ENCODE measurements around the gene HTRA3.

The HTRA3 gene

DNA sequence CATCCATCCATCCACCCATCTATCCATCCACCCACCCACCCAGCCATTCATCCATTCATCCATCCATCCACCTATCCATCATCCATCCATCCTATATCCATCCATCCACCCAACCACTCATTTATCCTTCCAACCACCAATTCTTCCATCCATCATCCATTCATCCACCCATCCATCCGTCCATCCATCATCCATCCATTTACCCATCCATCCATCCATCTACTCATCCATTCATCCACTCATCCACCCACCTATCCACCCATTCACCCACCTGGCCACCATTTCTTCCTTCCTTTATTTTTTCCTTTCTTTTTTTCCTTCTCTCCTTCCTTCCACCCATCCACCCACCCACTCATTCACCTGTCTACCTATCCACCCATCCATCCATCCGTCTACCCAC lies 25.2 kb downstream of the HTRA3 start:
- TF ChIP-seq, protein P1, sequence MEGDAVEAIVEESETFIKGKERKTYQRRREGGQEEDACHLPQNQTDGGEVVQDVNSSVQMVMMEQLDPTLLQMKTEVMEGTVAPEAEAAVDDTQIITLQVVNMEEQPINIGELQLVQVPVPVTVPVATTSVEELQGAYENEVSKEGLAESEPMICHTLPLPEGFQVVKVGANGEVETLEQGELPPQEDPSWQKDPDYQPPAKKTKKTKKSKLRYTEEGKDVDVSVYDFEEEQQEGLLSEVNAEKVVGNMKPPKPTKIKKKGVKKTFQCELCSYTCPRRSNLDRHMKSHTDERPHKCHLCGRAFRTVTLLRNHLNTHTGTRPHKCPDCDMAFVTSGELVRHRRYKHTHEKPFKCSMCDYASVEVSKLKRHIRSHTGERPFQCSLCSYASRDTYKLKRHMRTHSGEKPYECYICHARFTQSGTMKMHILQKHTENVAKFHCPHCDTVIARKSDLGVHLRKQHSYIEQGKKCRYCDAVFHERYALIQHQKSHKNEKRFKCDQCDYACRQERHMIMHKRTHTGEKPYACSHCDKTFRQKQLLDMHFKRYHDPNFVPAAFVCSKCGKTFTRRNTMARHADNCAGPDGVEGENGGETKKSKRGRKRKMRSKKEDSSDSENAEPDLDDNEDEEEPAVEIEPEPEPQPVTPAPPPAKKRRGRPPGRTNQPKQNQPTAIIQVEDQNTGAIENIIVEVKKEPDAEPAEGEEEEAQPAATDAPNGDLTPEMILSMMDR (IDR thresholded peaks at IDR 0.05), result no peak
- H3K4me1 ChIP-seq, result no peaks in the 10 kb centered on the region
- intact Hi-C loops (cut with DNase I; ENCODE audit: low total_unique reads), result no loop called here
- no peak overlapping the region for H3K27ac ChIP-seq
- DNase-seq, result no peak
- no peak overlapping the region for H3K4me3 ChIP-seq
- no peaks in the 10 kb centered on the region for H3K9me3 ChIP-seq
- no peaks in the 10 kb centered on the region for H3K27me3 ChIP-seq
- H3K36me3 ChIP-seq, result no peaks in the 10 kb centered on the region

DNA sequence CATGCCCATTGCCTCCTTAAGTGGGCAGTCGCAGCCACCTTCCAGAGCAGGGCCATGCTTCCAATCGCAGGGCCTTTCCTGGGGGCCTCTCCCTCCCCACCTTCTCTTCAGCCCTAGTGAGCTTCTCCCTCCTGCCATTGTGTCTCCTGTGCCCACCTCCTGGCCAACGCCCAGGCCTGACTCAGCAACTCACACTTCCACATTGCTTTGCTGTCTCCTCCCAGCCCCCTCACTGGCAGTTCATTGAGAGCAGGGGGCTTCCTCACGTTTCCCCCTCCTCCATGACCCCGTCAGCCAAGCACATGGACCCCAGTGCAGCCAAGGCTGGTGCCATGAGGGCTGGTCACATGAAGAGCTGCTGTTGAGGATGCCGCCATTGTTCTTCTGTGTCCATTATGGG lies 25.9 kb downstream of the HTRA3 start:
- Histone ChIP-seq H3K36me3 (no peaks in the 10 kb centered on the region), H3K27me3 (no peaks in the 10 kb centered on the region), H3K27ac (no peak overlapping the region), H3K4me1 (no peaks in the 10 kb centered on the region), H3K9me3 (no peaks in the 10 kb centered on the region), H3K4me3 (no peak overlapping the region)
- TF ChIP-seq, protein P1 (IDR thresholded peaks at IDR 0.05), result no peak
- peak; percentile 8 to 62 for DNase-seq
- intact Hi-C loops (cut with DNase I; ENCODE audit: low total_unique reads), result no loop called here

DNA sequence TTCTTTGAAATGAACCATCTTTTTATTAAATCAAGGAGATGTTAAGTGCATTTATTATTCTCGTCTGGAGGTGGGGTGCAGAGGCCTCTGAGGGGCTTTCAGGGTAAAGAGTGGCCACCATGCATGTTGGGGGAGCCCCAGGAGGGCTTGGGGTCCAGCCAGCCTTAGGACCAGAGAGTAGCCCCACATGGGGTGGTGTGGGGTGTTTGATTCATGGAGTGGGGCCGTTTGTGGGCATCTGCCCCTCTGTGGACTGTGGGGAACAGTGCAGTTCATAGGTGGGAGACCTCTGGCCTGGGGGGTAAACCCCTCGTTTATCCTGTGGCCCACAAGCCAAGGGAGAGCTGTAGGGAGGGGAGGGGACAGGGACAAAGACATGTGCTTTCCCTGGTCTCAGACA lies 26.9 kb downstream of the HTRA3 start:
- TF ChIP-seq, protein P1 (IDR thresholded peaks at IDR 0.05), result no peak
- Histone ChIP-seq H3K36me3 (no peaks in the 10 kb centered on the region), H3K27me3 (no peaks in the 10 kb centered on the region), H3K4me3 (no peak overlapping the region), H3K4me1 (no peaks in the 10 kb centered on the region), H3K27ac (no peak overlapping the region), H3K9me3 (no peaks in the 10 kb centered on the region)
- peak; percentile 6 to 14 for DNase-seq
- intact Hi-C loops (cut with DNase I; ENCODE audit: low total_unique reads), result no loop called here

DNA sequence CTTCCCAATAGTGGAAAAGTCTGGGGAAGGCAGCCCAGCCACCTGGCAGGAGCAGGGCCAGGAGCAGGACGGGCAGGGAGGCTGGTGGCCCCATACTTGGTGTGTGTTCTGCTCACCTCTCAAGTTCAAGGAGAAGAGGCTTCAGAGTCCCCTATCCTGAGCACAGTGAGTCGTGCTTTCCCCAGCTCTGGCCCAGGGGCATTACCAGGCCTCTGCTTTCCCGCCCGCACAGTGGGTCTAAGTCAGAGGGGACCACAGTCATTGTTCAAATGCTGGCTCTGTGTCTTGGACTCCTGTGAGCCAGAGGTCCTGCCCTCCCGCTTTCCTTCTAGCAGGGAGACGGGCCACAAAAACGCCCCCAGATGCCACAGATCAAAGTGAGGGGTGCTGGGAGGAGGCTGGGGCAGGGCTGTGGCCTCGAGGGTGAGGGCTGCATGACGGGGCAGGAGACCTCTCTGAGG lies 27.6 kb downstream of the HTRA3 start:
- peak in 1 of 2 donors; percentile 12 for DNase-seq
- Histone ChIP-seq H3K4me1 (no peaks in the 10 kb centered on the region), H3K9me3 (no peaks in the 10 kb centered on the region), H3K27ac (no peak overlapping the region), H3K4me3 (no peak overlapping the region), H3K27me3 (no peaks in the 10 kb centered on the region), H3K36me3 (no peaks in the 10 kb centered on the region)
- intact Hi-C loops (cut with DNase I; ENCODE audit: low total_unique reads), result no loop called here
- TF ChIP-seq, protein P1 (IDR thresholded peaks at IDR 0.05), result no peak

DNA sequence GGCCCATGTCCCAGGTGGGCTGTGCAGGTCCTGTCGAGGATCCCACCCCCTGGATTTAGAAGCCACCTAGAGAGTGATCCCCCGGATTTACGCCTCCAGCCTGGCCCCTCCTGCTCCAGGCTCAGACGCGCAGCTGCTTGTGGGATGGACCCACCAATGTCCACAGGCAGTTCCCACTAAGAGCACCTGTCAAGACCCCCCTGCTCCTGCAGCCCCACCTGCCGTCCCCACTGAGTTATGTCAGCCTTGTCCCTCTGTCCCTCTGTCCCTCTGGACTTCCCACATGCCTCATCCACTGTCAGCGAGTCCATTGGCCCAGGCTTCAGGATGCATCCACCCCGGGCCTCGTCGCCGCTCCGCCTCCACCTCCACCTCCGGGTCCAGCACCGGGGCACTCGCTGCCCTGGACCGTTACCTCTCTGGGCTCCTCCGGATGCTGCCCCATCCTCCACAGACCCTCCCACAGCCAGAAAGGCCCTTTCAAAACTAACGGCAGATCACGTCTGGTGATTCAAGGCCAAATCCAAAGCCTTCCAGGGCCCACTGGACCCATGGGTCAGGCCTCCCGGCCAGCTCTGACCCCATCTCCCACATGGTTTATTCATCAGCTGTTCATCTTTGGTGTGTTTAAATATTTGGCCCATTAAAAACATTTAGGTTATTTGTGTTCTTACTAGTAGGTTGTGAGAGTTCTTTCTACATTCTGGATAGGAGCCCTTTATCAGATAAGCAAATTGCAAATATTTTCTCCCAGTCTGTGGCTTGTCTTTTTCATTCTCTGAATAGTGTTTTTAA lies 28.3 kb downstream of the HTRA3 start:
- Histone ChIP-seq H3K27ac (no peak overlapping the region), H3K36me3 (no peaks in the 10 kb centered on the region), H3K4me1 (no peaks in the 10 kb centered on the region), H3K4me3 (no peak overlapping the region), H3K27me3 (no peaks in the 10 kb centered on the region), H3K9me3 (no peaks in the 10 kb centered on the region)
- intact Hi-C loops (cut with DNase I; ENCODE audit: low total_unique reads), result no loop called here
- peak; percentile 14 to 48 for DNase-seq
- TF ChIP-seq, protein P1 (IDR thresholded peaks at IDR 0.05), result no peak

Measured in tibial artery (tissue), 4 donors.